ENCODE results near the gene OGFR. TPM values are rescaled to one million over a fixed set of nuclear protein-coding genes. Genes with fewer than 3 reads are reported as not detected.
A peak's percentile ranks its signal among the peaks of the same experiment; 100 is the strongest.

OGFR gene
- polyA plus RNA-seq, 3 donors = 47.8 to 114 (median 79.3) TPM

DNA sequence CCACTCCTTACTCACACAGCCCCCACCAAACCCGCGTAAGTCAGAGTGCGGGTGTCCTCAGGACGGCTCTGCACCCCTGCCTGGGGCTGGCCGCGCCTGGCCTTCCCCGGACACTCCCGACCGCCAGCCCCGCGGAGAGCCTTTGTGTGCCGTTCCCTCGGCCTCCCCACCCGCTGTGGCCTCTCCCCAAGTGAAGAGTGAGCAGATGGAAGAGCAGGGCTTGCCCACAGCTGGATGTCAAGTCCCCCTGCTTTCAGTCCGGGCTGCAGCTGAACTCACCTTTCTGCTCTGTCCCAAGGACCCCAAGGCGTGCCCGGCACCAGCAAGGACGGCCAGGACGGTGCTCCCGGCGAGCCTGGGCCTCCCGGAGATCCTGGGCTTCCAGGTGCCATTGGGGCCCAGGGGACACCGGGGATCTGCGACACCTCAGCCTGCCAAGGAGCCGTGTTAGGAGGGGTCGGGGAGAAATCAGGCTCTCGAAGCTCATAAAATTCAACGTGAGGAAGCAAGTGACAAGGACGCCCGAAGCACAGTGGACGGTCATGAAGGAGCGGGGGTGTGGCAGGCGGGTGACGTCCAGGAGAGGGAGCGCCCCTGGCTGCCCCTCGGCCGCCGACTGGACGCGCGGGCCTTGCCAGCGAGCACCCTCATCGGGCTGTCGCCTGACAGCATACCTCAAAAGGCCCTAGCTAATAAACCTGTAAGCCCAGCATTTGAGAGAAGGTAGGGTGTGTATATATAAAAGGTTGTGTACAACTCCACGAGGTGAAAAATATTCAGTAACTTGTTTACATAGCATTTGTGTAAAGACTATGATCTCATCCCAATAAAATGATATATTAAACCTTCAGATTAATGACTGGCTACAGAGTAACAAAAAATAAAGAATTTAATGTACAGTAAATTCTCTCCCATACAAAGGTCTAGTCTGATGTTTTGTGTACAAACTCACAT, 35.9 kb downstream of the OGFR start:
- H3K27me3 Mint-ChIP-seq (ENCODE audit: low read depth in 3 of 3) = peaks cover 3 to 5% (median 3%) of the 10 kb centered on the region in 3 donors

More for the DNA sequence above, 35.9 kb downstream of the OGFR start:
- Histone ChIP-seq H3K4me2 (replicated peaks; ENCODE audit: extremely low read depth, low read length, poor library complexity, severe bottlenecking) (no peak overlapping the region), H3K36me3 (replicated peaks in 1 of 2; ENCODE audit: control insufficient read depth in 1 of 2, insufficient read depth in 2 of 2, low read length in 2 of 2) (peaks cover 3% of the 10 kb centered on the region in 2 donors), H3K79me2 (ENCODE audit: insufficient read depth, low read length) (no peaks in the 10 kb centered on the region), H3K27ac (ENCODE audit: low read depth in 1 of 2, low read length in 2 of 2) (no peak overlapping the region), H3K4me3 (replicated peaks in 1 of 3; ENCODE audit: low read depth in 2 of 3, low read length in 3 of 3) (no peak overlapping the region), H3K9ac (ENCODE audit: insufficient read depth, low read length, poor library complexity, severe bottlenecking) (no peak overlapping the region), H2AFZ (ENCODE audit: insufficient read depth, low read depth, low read length, poor library complexity, severe bottlenecking) (no peak overlapping the region), H3K9me3 (replicated peaks in 1 of 2; ENCODE audit: control insufficient read depth in 1 of 2, insufficient read depth in 1 of 2, low read length in 2 of 2) (no peaks in the 10 kb centered on the region), H3K27me3 (ENCODE audit: control insufficient read depth in 2 of 2, insufficient read depth in 2 of 2, low read length in 2 of 2) (no peaks in the 10 kb centered on the region), H4K20me1 (ENCODE audit: insufficient read depth, low read length) (no peaks in the 10 kb centered on the region), H3K4me1 (ENCODE audit: control insufficient read depth in 1 of 2, insufficient read depth in 2 of 2, low read length in 2 of 2) (peaks cover 15 to 18% of the 10 kb centered on the region in 2 donors)
- peaks cover 8 to 14% of the 10 kb centered on the region in 2 donors for H3K36me3 Mint-ChIP-seq
- no peak overlapping the region for H3K4me3 Mint-ChIP-seq
- intact Hi-C loops (cut with micrococcal nuclease) = no loop called here
- H3K9me3 Mint-ChIP-seq = peaks cover 0 to 8% (median 0%) of the 10 kb centered on the region in 7 donors
- WGBS (ENCODE audit: insufficient coverage) = 92% methylated on average over 33 of the region's 45 CpGs
- H3K27ac Mint-ChIP-seq = peak overlapping the region in 1 of 7 donors; percentile 37
- TF ChIP-seq CTCF (IDR thresholded peaks at IDR 0.05) = no peak
- no peak for DNase-seq
- H3K4me1 Mint-ChIP-seq = peaks cover 19% of the 10 kb centered on the region
